HK-2 (cell line): ENCODE results near the gene HAUS7.
A peak's percentile ranks its signal among the peaks of the same experiment; 100 is the strongest.
"Not testable (repeated sequence)": the region's sequence is repeated elsewhere in the genome, so short reads cannot be mapped to it uniquely, and the experiment has no call there.

Experiments used
- DNase-seq: peaks from one replicate; pipeline ENCODE4 v3.0.0-alpha.2; 2018; ENCODE audit not compliant: unreplicated experiment

The HAUS7 gene

GRCh38 chrX:153409414-153410101, 60.8 kb downstream of the HAUS7 start:
- no peak for DNase-seq

- no peak for DNase-seq
Observed at GRCh38 chrX:153408871-153409351, 61.5 kb downstream of the HAUS7 start.

- no peak for DNase-seq
Observed at GRCh38 chrX:153408221-153408721, 62.1 kb downstream of the HAUS7 start.

DNA sequence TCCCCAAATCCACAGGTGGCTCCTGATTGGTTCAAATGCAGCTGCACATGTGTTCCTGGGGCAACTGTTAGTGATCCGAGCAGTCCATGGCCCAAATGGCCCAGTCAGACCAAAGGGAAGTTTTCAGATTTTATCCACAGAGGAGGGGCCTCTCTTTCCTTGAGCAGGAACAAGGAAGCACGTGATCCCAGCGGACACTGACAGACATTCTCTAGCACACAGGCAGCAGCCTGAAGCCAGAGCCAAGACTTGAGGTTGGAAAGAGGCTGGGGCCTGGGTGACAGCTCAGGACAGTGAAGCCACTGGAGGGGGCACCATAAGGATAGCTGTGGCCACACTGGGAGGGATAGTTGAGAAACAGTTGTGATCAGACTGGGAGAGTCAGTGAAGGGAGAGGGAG, 62.6 kb downstream of the HAUS7 start:
- no peak for DNase-seq

DNA sequence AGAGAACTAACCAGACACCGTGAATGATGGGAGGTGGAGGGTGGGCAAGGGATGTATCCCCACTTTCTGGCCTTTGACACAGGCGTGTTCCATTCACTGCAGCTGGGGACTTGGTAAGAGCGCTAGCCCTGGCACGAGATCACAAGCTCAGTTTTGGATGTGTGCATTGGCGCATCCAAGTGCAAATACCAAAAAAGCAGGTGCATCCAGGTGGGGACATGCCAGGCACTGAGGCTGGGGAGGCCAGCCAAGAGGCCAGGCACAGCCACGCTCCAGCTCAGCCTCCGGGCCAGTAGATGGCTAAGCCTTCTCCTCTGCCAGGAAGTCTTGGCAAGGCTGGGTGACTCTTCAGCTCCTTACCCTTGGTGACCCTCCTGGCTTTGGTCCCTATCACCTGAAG, 63.5 kb downstream of the HAUS7 start:
- DNase-seq: no peak

DNA sequence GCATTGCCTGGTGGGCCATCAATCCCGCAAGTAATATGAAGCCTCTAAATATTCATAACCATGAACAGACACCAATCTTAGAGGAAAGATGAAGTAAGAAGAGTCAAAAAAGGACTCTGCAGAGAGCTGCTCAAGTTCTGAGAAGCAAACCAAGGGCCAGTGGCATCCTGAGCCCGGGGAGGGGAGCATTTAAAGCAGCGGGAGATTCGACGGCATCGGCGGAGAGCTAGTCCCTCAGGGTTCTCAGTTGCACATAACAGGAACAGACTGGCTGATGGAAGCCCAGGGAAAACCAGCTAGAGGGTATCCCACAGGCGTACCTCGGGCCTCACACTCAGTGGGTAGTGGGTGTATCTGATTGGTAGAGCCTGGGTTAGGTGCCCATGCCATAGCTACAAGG, 64.4 kb downstream of the HAUS7 start:
- no peak for DNase-seq

GRCh38 chrX:153405426-153405825, 65.0 kb downstream of the HAUS7 start:
- no peak for DNase-seq

DNA sequence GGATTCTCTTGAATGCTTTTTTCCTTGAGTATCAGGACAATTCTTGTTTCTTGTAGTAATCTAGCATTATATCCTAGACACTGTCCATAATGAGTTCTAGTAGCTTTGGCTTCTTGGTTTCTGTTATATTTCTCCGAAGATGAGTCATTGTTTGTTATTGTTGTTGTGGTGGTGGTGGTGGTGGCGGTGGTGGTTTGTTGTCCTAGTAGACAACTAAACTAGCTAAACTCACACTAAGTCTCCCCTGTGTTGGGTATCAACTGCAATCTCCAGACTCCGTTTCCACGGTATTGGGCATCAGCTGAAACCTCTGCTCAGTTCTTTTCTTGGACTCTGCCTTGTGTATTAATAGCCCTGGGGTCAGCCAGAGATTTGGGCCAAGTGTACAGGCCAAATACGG, 66.0 kb downstream of the HAUS7 start:
- DNase-seq: not testable (repeated sequence)

DNA sequence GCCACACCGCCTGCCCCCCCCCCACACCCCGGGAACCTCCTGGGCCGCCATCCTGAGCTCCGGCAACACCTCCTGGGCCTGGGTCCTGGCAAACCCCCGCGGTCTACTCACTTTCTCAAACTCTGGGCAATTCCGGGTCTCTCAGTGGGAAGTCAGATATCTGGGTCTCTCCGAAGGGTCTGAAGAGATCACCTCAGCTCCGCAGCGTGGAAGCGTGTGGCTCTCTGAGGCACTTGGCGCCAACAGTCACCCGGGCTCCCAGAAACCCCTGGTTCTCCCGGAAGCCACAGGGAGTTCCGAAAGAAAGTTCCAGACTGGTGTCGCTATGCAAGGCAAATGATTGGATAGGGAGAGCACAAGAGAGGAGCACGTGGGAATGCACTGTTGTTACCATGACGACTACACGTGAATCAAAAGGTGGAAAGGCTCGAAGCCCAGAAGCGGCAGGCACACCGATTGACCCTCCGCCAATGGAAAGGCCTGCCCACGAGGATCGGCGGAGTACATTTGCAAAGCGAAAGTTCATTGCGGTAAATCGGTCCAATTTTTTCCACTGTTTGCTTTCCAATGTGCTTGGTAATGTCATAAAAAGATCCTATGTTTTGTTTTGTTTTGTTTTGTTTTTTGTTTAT, 69.1 kb downstream of the HAUS7 start, which contains the start of gene PNMA6E:
Gene PNMA6E, minus strand, starts transcription at position 218 of the 632 bp plus-strand sequence. CDS start 2,501 bp downstream, outside the sequence.
- DNase-seq: no peak

DNA sequence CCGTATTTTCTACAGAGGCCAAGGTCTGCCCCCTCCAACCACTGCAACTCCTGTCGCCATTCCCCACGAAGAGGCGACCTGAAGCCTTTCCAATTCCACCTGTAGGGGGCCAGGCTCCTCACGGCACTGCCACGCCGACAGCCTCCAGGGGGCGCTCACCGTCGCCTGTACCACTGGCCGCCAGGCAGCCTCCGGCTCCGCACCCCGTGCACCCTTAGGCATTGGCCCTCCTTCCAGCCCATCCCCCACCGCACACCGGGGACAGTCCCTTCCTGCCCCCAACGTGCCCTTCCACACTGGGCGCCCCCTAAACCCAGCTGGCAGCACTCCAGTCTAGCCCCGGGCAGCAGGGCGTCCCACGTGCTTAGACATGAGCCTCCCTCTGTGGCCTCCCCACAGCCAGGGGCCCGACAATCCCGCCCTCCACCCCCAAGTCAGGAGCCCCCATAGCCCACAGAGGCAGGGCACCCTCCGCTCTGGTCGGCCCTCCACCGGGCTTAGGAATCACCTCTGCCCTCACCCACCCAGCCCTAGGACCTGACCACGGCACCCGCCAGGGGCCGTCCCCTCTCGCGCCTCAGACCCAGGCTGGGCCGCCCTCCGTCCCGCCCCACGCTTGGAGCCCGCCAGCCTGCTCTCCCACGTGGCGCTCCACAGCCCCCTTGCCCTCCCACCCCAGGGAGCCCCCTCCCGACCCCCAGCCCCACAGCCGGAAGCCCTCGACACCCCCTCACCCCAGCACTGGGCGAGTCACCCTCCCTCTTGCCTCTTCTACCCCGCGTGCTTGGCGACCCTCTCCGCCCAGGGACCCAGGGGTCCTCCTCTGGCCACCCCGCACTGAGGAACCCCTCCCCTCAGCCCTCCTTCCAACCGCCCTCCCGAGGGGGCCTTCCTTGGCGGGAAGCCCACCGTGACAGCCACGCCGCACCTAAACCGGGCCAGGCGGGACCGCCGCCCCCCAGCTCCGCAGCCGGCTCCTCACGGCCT, 69.9 kb downstream of the HAUS7 start:
- DNase-seq: peak; percentile 51

DNA sequence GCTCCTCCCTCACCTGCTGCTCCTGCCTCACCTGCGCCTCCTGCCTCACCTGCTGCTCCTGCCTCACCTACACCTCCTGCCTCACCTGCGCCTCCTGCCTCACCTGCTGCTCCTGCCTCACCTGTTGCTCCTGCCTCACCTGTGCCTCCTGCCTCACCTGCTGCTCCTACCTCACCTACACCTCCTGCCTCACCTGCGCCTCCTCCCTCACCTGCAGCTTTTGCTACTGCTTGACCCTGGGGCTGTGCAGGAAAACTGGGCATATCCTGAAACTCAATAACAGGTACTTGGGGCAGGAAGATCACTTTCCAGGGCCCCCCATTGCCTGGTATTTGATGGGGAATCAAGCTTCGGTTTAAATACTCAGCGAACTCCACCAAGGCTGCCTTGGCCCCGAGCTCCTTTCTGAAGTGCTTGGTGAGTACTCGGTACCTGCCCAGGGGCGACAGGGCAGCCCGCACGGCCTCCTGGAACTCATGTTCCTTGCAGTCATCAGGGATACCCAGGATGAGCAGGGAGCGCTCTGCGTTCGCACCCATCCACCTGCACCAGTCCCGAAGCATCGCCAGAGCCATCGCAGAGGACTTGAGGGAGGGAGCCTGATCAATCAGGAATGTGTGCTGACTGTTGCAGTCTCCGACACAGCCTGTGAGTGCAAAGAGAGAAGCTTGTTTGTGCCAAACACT, 72.0 kb downstream of the HAUS7 start:
- no peak for DNase-seq
